Measurements from ENCODE around the gene CHST7.
"Not testable (repeated sequence)": the region's sequence is repeated elsewhere in the genome, so short reads cannot be mapped to it uniquely, and the experiment has no call there.

Gene CHST7, protein sequence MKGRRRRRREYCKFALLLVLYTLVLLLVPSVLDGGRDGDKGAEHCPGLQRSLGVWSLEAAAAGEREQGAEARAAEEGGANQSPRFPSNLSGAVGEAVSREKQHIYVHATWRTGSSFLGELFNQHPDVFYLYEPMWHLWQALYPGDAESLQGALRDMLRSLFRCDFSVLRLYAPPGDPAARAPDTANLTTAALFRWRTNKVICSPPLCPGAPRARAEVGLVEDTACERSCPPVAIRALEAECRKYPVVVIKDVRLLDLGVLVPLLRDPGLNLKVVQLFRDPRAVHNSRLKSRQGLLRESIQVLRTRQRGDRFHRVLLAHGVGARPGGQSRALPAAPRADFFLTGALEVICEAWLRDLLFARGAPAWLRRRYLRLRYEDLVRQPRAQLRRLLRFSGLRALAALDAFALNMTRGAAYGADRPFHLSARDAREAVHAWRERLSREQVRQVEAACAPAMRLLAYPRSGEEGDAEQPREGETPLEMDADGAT

DNA sequence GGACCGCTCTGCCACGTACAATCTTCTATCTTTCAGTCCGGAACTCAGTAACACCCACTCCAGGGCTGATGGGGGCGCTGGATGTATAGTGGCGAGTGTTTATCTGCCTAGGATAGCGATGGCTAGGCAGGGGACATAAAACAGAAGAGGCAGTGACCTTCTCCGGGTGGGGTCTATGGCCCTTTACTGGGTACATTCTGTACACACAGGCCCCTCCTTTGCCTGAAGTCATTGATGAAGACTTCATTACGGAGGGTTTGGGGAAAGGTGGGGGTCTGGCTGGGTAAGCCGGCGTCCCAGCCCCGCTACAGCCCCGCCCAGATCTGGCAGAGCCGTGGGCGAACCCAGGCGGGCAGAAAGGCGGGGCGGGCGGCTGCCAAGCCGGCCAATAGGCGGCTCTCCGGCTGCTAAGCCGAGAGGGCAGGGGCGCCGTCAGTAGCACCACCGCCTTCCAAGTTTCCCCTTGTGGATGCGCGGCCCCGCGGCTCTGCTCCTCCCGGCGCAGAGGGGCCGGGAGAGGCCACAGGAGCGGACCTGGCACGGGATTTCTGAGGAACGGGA is at the start of gene CHST7:
Gene CHST7 (plus strand): TSS at position 435 of the 561 bp plus-strand sequence. CDS start 167 bp downstream, outside the sequence.
- DNase-seq (ENCODE audit: low spot score) = no peak

DNA sequence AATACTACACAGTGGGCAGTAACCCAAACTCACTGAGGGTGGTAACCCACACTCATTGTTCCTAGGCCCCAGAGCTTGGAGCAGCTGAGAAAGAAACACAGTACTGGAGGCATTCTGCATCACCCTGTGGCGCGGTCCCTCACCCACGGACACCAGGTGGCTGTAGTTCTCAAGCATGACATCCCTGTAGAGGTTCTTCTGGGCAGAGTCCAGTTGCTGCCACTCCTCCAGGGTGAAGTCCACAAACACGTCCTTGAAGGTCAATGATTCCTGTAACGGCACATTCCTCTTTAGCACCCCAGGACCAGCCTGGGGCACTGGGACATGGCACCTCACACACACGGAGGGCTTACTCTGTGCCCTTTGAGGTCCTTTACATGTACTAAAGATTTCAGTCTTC is 44.9 kb upstream of the CHST7 start:
- DNase-seq (ENCODE audit: low spot score) = not testable (repeated sequence)

DNA sequence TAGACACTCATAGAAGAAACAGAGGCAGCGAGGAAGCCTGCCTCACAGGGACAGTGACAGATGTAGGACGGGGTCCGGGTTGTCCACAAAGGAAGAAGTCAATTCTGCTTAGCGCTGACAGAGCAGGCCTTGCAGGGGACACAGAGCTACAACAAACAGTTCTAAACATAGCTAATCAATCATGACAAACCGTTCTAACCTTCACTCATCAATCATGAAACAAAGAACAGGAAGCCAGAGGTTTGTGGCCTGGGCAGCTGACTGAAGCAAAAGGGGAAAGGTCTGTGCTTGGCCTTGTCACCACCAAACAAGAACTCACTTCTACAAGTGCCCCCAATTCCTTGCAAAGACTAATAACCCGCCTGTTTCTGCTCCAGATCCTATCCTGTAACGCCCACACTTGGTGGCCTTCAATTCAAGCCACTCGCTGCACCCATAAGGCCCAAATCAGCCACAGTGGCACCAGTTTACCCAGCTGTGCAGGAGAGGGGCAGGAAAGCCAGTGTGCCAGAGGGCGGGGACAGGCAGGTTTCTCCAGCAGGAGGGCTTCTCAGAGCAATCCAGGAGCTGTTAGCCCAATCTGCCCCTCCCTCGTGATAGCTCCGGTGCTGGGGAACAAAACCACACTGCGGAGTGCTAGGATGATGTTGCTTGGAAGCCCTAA is 43.7 kb upstream of the CHST7 start:
- DNase-seq (ENCODE audit: low spot score) = not testable (repeated sequence)

DNA sequence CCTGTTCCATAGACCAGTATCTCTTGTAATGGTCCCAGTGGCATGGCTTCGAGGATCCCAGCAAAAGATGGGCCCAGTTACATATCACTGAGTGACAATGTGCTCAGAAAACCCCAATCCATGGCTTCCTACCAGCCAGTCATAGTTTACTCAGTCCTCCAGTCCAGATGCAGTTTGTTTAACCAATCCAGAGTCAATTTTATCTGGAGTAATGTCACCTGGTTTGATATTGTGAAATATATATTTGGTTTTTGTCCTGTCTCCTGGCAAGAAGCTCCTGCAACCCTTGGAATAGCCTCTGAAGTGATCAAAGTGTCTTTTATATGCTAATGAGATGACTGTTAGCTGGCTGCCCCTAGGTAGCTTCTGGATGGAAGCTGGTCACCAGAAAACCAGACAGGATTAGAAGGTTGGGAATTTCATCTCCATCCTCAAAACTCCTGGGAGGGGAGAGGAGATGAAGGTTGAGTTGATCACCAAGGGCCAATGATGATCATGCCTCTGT is 43.1 kb upstream of the CHST7 start:
- not testable (repeated sequence) for DNase-seq (ENCODE audit: low spot score)

DNA sequence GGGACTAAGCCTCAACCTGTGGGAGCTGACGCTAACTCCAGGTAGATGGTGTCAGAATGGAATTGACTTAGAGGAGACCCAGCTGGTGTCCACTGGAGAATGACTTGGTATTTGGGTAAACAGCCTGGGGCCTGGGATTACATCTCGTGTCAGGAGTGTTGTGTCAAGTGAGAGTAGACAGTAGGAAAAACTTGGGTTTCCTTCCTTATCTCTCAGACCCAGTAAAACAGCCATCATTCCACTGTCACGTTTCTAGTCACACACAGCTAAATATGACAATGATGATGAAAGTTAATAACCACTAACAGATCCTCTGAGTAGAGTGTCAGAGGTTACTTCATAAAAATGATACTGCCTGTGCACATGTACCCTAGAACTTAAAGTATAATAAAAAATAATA is 42.1 kb upstream of the CHST7 start:
- DNase-seq (ENCODE audit: low spot score) = no peak

DNA sequence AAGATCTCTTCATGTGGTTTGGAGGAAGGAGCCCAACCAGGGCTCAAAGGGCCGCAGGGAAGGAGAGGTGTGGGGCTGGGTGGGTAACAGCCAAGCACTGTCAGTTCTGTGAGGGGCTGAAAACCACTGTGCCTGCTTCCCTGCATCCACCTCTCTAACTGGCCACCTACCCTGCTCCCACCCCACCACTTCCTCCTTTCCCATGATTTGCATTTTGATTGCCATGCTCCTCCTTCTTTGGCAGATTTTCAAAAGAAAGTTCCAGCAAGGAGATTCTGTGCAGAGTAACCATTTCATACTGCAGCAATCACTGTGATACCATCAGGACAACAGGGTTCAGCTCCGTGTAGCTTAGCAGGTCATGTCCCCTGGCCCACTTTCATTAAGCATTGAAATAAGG is 30.1 kb upstream of the CHST7 start:
- DNase-seq (ENCODE audit: low spot score) = no peak

DNA sequence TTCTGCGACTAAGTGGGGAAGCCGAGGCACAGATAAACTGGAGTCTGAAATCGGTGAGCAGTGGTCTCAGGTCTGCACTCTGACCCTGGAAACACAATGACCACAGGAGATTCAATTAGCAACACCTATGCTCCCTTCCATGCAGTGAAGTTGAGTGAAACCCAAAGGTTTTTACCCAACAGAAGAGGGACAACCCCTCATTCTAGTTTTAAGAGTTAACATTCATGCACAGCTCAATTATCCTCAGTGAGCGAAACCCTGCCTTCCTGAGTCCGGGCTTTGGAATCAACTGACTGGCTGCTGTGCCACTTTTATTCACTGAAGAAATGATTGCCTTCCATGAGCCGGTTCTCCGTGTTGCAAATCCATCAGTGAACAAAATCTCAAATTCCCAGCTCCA is 29.0 kb upstream of the CHST7 start:
- not testable (repeated sequence) for DNase-seq (ENCODE audit: low spot score)

DNA sequence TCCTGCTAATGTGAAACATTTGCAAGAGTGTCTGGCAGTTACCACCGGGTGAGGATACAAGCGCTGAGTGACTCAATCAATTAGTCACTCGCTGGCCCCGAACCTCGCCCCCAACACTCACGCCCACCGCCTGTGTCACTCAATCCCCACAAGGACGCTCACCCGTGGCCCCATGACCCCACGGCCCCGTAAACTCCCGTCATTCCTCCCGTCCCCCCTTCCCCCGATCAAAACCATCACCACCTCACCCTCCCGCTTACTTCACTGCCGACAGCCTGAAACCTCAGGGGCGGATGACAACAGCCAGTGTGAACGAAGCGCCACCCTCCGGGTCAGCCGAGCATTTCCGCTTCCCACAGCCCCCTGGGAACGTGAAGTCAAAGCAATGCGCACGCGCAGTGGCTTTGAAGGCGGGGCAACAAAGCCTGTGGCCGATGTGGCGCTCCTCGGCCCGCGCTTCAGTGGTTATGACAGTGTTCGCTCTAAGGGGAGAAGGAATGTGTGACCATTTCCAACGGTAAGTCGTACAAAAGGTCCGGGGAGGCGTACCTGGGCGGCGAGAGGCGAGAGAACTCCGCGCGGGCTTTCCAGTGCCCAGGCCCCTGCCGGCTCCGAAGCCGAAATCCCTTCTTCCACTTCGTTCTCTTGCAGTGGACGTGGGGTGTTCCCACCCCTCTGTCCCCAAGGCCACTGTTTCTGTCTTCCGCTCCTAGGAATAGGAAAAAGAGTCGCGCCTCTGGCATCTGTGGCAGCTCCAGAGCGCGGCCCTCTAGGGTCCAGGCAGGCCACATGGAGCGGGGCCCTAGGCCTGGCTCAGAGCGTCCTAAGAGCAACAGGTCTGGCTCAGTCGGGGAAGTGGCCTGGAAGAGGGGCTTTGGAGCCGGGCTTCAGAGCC is 28.2 kb upstream of the CHST7 start, which contains the start of gene ZNF674:
Gene ZNF674 (minus strand): TSS at position 311 of the 895 bp plus-strand sequence. CDS start 3,334 bp downstream, outside the sequence.
- DNase-seq (ENCODE audit: low spot score) = peak; percentile 89

DNA sequence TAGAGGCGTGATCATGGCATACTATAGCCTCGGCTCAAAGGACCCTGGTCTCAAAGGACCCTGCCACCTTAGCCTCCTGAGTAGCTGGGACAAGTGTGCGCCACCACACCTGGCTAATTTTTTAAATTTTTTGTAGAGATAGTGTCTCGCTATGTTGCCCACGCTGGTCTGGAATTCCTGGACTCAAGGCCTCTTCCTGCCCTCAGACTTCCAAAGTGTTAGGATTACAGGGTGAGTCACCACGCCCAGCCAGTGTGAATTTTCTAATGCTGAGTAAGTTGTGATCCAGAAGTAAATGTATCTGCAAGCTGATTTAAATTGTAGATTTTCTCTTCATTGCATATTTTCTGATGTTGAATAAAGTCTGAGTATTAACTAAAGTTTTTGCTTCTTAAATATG is 25.7 kb upstream of the CHST7 start:
- no peak for DNase-seq (ENCODE audit: low spot score)

DNA sequence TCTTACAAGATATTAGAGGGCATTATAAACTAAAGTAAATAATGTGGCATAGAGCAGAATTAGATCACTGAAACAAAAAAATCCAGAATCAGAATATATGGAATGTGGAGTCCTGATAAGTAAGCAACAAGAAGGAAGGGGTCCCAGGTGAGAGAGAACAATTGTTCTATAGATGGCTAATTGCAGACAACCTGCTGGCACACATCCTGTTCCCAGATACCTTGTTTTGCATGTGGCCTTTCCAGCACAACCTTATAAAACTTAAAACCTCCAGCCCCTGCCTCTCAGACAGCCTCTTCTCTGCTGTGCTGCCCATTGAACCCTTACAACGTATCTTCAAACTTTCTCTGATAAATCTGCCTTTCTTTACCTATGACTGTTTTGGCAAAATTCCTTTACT is 23.7 kb upstream of the CHST7 start:
- no peak for DNase-seq (ENCODE audit: low spot score)

DNA sequence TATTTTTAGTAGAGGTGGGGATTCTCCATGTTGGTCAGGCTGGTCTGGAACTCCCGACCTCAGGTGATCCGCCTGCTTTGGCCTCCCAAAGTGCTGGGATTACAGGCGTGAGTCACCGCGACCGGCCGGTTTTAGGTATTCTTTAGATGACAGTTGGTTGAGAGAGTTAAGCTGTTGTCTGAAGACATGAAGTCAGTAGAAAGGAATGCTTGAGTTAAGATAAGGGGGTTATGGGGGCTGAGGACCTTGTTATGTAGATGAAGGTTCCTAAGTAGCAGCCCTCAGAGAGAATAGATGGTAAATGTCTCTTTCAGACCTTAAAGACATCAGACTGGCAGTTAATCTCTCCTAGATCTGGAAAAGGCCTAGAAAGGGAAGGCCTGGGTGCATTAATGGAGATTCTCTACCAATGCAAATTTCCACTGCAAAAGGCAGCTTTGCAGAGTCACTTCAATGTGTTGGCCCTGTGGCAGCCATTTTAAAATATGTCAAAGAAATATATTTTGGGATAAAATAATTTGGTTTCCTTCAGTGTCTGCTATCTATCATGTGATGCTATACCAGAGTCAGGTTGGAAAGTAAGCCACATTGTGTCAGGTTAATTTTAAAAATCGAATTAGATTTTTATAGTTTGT is 22.0 kb upstream of the CHST7 start:
- no peak for DNase-seq (ENCODE audit: low spot score)

DNA sequence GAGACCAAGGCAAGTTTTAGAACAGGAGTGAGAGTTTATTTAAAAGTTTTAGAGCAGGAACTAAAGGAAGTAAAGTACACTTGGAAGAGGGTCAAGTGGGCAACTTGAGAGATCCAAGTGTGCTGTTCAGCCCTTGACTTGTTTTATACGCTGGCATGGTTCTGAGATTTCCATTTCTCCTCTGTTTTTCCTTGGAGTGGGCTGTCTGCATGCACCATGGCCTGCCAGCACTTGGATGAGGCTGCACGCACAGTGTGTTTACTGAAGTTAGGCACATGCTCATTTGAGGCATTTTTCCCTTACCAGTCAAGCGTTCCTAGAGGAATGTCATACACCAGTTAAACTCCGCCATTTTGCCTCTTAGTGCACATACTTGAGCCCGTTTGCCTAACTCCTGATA is 19.6 kb upstream of the CHST7 start:
- DNase-seq (ENCODE audit: low spot score) = no peak

DNA sequence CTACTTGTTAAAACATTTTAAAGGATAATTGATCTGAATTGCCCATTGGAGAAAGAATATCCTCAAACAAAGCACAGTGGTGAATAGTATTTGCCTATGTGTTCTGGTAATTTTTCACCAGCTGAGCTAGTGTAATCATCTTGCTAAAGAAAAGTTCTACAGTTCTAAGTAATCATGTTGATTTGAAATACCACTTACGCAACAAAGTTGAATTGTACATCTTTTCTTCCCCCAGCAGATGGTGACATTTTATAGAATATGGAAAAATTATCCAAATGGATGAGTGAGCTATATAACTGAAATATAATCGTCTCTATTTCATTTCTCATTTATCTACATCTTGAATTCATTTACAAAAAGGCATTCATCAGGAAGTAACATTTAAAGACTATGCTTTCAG is 18.6 kb upstream of the CHST7 start:
- DNase-seq (ENCODE audit: low spot score) = no peak

DNA sequence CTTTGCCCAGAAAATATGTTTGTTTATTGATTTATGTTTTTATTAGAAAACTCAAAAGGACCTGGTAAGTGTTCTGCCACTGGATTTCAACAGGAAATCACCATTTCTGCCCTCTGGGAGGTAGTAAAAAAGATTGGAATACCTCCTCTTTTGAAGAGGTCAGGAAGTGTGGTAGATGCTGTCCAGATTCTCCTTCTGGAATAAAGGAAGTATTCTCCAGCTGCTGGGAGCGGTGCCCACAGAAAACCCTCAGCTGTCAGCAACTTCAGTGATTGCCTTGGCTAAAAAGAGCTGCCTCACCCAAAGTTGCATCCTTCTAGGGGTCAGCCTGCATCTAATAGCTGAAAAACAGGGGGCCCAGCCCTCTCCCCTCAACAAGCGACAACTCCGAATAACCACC is 14.5 kb upstream of the CHST7 start:
- DNase-seq (ENCODE audit: low spot score) = no peak

DNA sequence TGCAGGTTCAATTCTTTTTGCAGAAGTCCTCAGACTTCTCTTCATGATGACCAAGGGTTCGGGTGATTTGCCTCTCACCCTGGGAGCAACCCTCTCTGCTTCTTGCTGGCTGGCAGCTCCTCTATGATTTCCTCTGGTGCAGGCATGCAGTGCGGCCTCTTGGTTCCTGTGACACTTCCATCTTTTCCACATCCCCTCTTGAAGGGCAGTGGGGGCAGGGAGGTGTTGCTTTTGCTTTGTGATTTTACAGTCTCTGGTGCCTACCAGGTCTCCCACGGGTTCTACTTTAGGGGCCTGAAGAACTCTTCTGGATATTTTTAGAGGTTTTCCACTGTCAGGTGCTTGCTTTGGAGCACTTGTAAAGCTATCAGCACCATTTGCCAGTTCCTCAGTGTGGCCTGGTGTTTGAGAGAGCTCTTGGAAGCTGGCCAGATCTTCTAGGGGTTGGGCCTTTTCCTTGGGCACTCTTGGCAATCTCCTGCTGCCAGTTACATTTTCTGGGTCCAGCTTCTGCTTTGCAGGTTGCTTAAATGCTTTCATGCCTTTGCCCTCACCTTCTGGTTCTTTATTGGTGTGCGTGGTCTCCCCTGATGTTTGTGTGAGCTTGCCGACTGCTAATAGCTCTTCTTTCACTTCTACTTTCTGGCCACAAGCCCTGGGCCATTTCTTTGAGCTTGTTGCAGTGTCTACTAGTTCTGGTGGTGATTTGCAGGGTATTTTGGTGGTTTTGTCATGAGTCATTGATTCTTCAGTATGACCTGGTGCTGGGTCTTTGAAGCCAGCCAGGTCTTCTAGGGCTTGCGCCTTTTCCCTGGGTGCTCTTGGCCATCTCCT is 11.5 kb upstream of the CHST7 start:
- DNase-seq (ENCODE audit: low spot score) = no peak

DNA sequence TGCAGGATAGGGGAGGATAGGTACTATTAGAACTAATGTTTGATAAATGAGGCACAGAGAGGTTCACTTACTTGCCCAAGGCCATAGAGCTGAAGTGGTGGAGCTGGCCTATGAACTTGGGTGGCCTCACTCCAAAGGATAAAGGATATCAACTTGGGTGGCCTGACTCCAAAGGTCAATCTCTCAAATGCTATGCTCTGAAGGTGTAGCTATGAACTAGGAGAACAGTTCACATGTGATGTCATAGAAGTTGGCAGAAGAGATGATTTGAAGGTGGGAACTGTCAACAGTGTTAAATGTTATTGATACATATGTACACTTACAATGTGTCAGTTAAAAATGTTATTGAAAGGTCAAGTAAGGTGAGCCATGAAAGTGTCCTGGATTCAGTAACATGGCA is 6.2 kb upstream of the CHST7 start:
- DNase-seq (ENCODE audit: low spot score) = no peak

DNA sequence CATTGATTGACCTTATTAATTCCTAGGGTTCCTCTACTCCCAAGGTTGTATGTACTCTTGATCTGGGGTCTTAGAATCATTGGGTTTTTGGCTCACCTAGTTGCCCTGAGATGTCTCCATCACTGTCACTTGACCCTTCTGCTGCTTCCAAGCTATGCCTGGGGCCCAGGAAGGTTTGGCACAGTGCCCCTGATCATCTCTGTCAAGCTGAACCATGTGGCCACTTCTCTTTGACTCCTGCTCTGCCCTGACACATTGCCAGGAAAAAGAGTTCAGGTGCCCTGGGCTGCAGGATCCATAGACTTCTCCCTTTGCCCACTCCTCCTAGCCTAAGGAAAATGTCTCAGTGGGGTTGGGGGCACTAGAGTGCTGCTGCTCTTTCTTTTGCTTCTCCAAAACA is 3.9 kb upstream of the CHST7 start:
- DNase-seq (ENCODE audit: low spot score) = no peak

DNA sequence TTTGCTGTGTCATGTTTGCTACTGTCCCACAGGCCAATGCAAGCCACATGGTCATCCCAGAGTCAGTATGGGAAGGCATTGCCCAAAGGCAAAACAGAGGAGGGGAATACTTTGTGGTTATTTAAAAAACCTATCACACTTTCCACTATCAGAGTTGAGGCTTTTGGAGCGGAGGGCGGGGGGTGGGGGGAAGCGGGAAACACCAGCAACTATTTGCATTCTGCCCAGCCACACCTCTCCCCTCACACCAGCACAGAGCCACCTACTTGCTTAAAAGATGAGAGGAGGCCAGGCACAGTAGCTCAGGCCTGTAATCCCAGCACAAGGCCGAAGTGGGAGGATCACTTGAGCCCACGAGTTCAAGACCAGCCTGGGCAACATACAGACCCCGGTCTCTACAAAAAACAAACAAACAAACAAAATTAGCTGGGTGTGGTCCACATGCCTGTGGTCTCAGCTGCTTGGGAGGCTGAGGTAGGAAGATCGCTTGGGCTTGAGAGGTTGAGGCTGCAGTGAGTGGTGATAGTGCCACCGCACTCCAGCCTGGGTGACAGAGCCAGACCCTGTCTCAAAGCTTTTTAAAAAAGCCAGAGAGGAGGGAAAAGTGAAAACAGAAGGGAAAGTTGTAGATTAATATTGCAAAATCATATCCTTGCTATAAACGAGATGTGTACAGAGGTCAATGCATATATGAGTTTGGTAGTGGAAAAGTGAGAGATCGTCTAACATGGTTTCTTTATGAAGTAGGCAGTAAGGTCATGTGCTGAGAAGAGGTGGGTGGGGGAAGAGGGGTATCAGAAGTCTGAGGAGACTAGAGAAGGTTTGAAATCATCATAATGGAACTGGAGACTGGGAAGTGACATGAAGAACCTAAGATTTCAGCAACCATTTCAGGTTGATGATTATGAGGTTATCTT is 1.9 kb upstream of the CHST7 start:
- no peak for DNase-seq (ENCODE audit: low spot score)

DNA sequence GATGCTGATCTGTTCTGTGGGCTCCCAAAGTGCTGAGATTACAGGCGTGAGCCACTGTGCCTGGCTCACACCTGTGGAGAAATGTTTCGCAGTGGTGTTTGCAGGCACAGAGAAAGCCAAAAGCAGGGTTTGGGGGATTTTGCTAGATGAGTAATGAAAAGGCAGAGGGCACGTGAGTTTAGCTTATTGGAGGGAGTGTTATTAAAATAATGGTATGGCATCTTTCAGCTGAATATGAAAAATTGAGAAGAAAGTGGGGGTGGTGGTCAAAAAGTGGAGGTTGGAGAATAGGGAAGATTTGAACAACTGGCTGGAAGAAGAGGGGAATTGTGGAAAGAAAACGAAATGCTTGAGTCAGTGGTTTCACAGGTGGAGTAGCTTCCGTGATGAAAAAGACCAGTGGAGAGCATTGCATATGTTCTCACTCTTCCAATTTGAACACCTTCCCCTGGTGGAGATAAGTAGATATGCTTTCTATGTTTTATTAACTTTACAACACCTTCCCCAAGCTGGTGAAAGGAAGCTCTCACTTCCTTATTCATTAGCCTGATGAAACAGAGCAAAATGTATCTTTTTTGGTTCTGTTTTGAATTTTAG is 1.1 kb upstream of the CHST7 start:
- no peak for DNase-seq (ENCODE audit: low spot score)
